WTC11 (cell line): ENCODE measurements around the gene TMEM52B. TPM values are rescaled to one million over a fixed set of nuclear protein-coding genes. Genes with fewer than 3 reads are reported as not detected.

Source experiments
- ATAC-seq: fragments of 200-7000 bp; cut with Tn5 transposase; 2 replicates; pipeline ENCODE4 v1.10.0; 2021; ENCODE audit warnings: mild to moderate bottlenecking, moderate library complexity
- CTCF ChIA-PET: fragments of 300-600 bp; sonication (Branson Sonifier 250); formaldehyde crosslinking; loops from one replicate; lab custom pipeline; 2021; ENCODE audit warnings: antibody characterized with exemption; lab: Charles Lee
- POLR2A ChIA-PET: fragments of 350-600 bp; sonication (Branson Sonifier 250); formaldehyde crosslinking; loops from one replicate; lab custom pipeline; 2021; ENCODE audit warnings: antibody characterized with exemption; lab: Charles Lee
- DNase-seq: peaks from one replicate; pipeline ENCODE4 v3.0.0; 2021; ENCODE audit warnings: low spot score
- H3K27ac Mint-ChIP-seq: 2 replicates; pipeline ENCODE4 v1.8.0; 2021; ENCODE audit warnings: mixed read lengths
- H3K27me3 Mint-ChIP-seq: 2 replicates; pipeline ENCODE4 v1.8.0; 2021; ENCODE audit warnings: low read depth, mild to moderate bottlenecking, moderate library complexity, mixed read lengths
- H3K36me3 Mint-ChIP-seq: 2 replicates; pipeline ENCODE4 v1.8.0; 2021; ENCODE audit warnings: mixed read lengths
- H3K4me1 Mint-ChIP-seq: 2 replicates; pipeline ENCODE4 v1.8.0; 2022; ENCODE audit warnings: mixed read lengths
- H3K4me3 Mint-ChIP-seq: 2 replicates; pipeline ENCODE4 v1.8.0; 2021; ENCODE audit warnings: mild to moderate bottlenecking, moderate library complexity, mixed read lengths
- H3K9me3 Mint-ChIP-seq: 2 replicates; pipeline ENCODE4 v1.8.0; 2021; ENCODE audit warnings: mixed read lengths
- ARID4B ChIP-seq: sonication (generic); formaldehyde crosslinking; IDR thresholded peaks from 2 replicates; pipeline ENCODE4 v1.8.0; 2023; ENCODE audit warnings: missing genetic modification reagents, mild to moderate bottlenecking, borderline replicate concordance
- ATF1 ChIP-seq: sonication (generic); formaldehyde crosslinking; IDR thresholded peaks from 2 replicates; pipeline ENCODE4 v1.8.1; 2023; ENCODE audit warnings: mild to moderate bottlenecking, moderate library complexity, missing genetic modification reagents
- ATF2 ChIP-seq: sonication (generic); formaldehyde crosslinking; IDR thresholded peaks from 2 replicates; pipeline ENCODE4 v1.8.1; 2022; ENCODE audit warnings: low read depth, missing genetic modification reagents, borderline replicate concordance
- CBFB ChIP-seq: sonication (generic); formaldehyde crosslinking; IDR thresholded peaks from 2 replicates; pipeline ENCODE4 v1.8.1; 2022; ENCODE audit warnings: mild to moderate bottlenecking, low read depth, missing genetic modification reagents
- CDX4 ChIP-seq: fragments of 250-450 bp; sonication (Bioruptor Pico); IDR thresholded peaks from 2 replicates; pipeline ENCODE4 v1.9.0; 2021; ENCODE audit warnings: moderate library complexity, mild to moderate bottlenecking, inconsistent platforms, borderline replicate concordance
- CTCF ChIP-seq: fragments of 200-600 bp; IDR thresholded peaks from 2 replicates; pipeline ENCODE4 v1.8.0; 2022; ENCODE audit warnings: antibody characterized with exemption
- ESRRA ChIP-seq: sonication (generic); formaldehyde crosslinking; IDR thresholded peaks from 2 replicates; pipeline ENCODE4 v1.8.1; 2022; ENCODE audit warnings: mild to moderate bottlenecking, missing genetic modification reagents, borderline replicate concordance
- ETV6 ChIP-seq: sonication (generic); formaldehyde crosslinking; IDR thresholded peaks from 2 replicates; pipeline ENCODE4 v1.8.1; 2022; ENCODE audit warnings: mild to moderate bottlenecking, missing genetic modification reagents
- GRHL2 ChIP-seq: fragments of 250-450 bp; sonication (Bioruptor Pico); IDR thresholded peaks from 2 replicates; pipeline ENCODE4 v1.8.0; 2022; ENCODE audit warnings: mild to moderate bottlenecking, moderate library complexity; ENCODE audit not compliant: insufficient replicate concordance, severe bottlenecking
- HMGA2 ChIP-seq: fragments of 250-450 bp; sonication (Bioruptor Pico); IDR thresholded peaks from 2 replicates; pipeline ENCODE4 v1.4.0; 2021; ENCODE audit warnings: mild to moderate bottlenecking, moderate library complexity
- KAT7 ChIP-seq: sonication (generic); formaldehyde crosslinking; IDR thresholded peaks from 2 replicates; pipeline ENCODE4 v1.8.1; 2023; ENCODE audit warnings: missing genetic modification reagents, mild to moderate bottlenecking, borderline replicate concordance
- NFATC4 ChIP-seq: fragments of 250-450 bp; sonication (Bioruptor Pico); IDR thresholded peaks from 2 replicates; pipeline ENCODE4 v1.9.0; 2021; ENCODE audit warnings: mild to moderate bottlenecking
- NFYB ChIP-seq: sonication (generic); formaldehyde crosslinking; conservative IDR thresholded peaks from 2 replicates; pipeline ENCODE4 v1.8.0; 2022; ENCODE audit warnings: low read depth, missing genetic modification reagents
- NR2C2 ChIP-seq: sonication (generic); formaldehyde crosslinking; IDR thresholded peaks from 2 replicates; pipeline ENCODE4 v1.8.0; 2022; ENCODE audit warnings: mild to moderate bottlenecking, missing genetic modification reagents
- PRRX2 ChIP-seq: fragments of 250-450 bp; sonication (Bioruptor Pico); IDR thresholded peaks from 2 replicates; pipeline ENCODE4 v1.8.0; 2021; ENCODE audit warnings: mild to moderate bottlenecking
- RELA ChIP-seq: sonication (generic); formaldehyde crosslinking; IDR thresholded peaks from 2 replicates; pipeline ENCODE4 v1.8.1; 2022; ENCODE audit warnings: missing genetic modification reagents, mild to moderate bottlenecking, borderline replicate concordance
- TEAD1 ChIP-seq: sonication (generic); formaldehyde crosslinking; IDR thresholded peaks from 2 replicates; pipeline ENCODE4 v1.8.0; 2022; ENCODE audit warnings: mild to moderate bottlenecking, missing genetic modification reagents
- ZBTB43 ChIP-seq: sonication (generic); formaldehyde crosslinking; IDR thresholded peaks from 2 replicates; pipeline ENCODE4 v1.8.1; 2023; ENCODE audit warnings: mild to moderate bottlenecking, missing genetic modification reagents
- ZNF396 ChIP-seq: fragments of 250-450 bp; sonication (Bioruptor Pico); IDR thresholded peaks from 2 replicates; pipeline ENCODE4 v1.8.0; 2021; ENCODE audit warnings: mild to moderate bottlenecking, moderate library complexity, borderline replicate concordance
- total RNA-seq: library from RNA; stranded (reverse); gene quantifications from 3 replicates; pipeline ENCODE4 v1.2.3, GENCODE V29; 2021
- TF ChIP-seq, protein P1 (sequence below): fragments of 250-450 bp; sonication (Bioruptor Pico); IDR thresholded peaks from 2 replicates; pipeline ENCODE4 v2.1.2; 2022; ENCODE audit warnings: mild to moderate bottlenecking, moderate library complexity

Gene TMEM52B
- total RNA-seq, 1 experiment from 2014 or later, result not detected

DNA sequence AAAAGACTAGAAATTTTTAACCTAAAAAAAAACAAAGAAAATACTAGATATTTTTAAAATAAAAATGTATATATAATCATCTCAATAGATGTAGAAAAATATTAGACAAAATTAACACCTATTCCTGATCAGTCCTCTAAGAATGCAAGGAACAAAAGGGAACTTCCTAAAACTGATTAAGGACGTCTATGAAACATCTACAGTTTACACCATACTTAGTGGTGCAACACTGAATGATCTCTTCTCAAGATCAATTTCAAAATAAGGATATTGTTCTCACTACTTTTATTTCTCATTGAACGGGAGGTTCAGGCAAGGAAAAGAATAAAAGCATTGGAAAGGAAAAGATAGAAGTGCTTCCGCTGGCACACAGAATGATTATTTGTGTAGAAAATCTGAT is 22.9 kb upstream of the TMEM52B start:
- ChIA-PET CTCF (no interaction called here), POLR2A (no interaction called here)
- H3K27ac Mint-ChIP-seq, result no peak overlapping the region

DNA sequence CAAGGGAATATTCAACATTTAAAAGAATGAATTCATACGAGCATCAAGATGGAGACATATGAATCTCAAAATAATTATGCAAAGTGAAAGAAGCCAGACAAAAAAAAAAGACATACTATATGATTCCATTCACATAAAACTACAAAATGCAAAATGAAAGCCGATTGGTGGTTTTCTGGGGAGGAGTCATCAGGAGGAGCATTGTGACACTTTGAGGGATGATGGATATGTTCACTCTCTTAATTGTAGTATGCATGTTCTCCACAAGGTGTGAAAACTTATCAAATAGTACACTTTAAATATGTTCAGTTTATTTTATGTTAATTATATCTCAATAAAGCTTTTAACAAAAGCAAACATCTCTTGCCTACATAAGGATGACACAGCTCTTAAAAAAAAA is 20.4 kb upstream of the TMEM52B start:
- DNase-seq (no peak), ATAC-seq (no peak)
- TF ChIP-seq ETV6 (CRISPR knock-in tag) (no peak), RELA (CRISPR knock-in tag) (no peak), NFATC4 (no peak), TEAD1 (CRISPR knock-in tag) (no peak), ATF1 (no peak), NFYB (CRISPR knock-in tag) (no peak), ZNF396 (no peak), PRRX2 (CRISPR knock-in tag) (no peak), ARID4B (CRISPR knock-in tag) (no peak)

More for the DNA sequence above, 22.9 kb upstream of the TMEM52B start:
- Mint-ChIP-seq H3K27me3 (no peaks in the 10 kb centered on the region; the same call in 1 of the 2 replicates), H3K4me1 (peaks cover 7% of the 10 kb centered on the region), H3K4me3 (no peak overlapping the region), H3K9me3 (no peaks in the 10 kb centered on the region), H3K36me3 (no peaks in the 10 kb centered on the region)
- DNase-seq, result no peak
- TF ChIP-seq, protein P1, sequence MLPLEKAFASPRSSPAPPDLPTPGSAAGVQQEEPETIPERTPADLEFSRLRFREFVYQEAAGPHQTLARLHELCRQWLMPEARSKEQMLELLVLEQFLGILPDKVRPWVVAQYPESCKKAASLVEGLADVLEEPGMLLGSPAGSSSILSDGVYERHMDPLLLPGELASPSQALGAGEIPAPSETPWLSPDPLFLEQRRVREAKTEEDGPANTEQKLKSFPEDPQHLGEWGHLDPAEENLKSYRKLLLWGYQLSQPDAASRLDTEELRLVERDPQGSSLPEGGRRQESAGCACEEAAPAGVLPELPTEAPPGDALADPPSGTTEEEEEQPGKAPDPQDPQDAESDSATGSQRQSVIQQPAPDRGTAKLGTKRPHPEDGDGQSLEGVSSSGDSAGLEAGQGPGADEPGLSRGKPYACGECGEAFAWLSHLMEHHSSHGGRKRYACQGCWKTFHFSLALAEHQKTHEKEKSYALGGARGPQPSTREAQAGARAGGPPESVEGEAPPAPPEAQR, result no peak
- TF ChIP-seq ATF2, result no peak
- TF ChIP-seq KAT7 (CRISPR knock-in tag), result no peak
- TF ChIP-seq CTCF, result no peak
- no peak for TF ChIP-seq CBFB
- no peak for TF ChIP-seq HMGA2
- TF ChIP-seq GRHL2 (CRISPR knock-in tag), result no peak
- TF ChIP-seq ESRRA (CRISPR knock-in tag), result no peak
- no peak for TF ChIP-seq NR2C2 (CRISPR knock-in tag)
- TF ChIP-seq CDX4 (CRISPR knock-in tag), result no peak
- no peak for TF ChIP-seq ZBTB43 (CRISPR knock-in tag)
- no peak for ATAC-seq

More for the DNA sequence above, 20.4 kb upstream of the TMEM52B start:
- H3K9me3 Mint-ChIP-seq, result no peaks in the 10 kb centered on the region
- ChIA-PET CTCF (no interaction called here), POLR2A (interaction anchor here (0.5 kb wide), 1 partner anchor 109 kb away, joined by 5 read pairs; no protein-coding TSS in a partner anchor)
- no peak overlapping the region for H3K4me3 Mint-ChIP-seq
- H3K27ac Mint-ChIP-seq, result no peak overlapping the region
- H3K4me1 Mint-ChIP-seq, result peaks cover 7% of the 10 kb centered on the region
- H3K27me3 Mint-ChIP-seq, result no peaks in the 10 kb centered on the region; the same call in 1 of the 2 replicates
- no peaks in the 10 kb centered on the region for H3K36me3 Mint-ChIP-seq
